GM12891 (cell line): ENCODE measurements around the gene YOD1.

Experiments used
- DNase-seq: peaks from one replicate; pipeline ENCODE4 v3.0.0; 2011; ENCODE audit warnings: low spot score; ENCODE audit not compliant: insufficient read length
- FAIRE-seq: peaks from 2 replicates; lab custom pipeline; 2011; peaks lifted over from hg19 to GRCh38; lab: Jason Lieb, UNC
- PAX5 ChIP-seq: IDR thresholded peaks from 2 replicates; pipeline ENCODE4 v1.6.1; 2011; ENCODE audit warnings: low read length, moderate library complexity, mild to moderate bottlenecking; ENCODE audit not compliant: insufficient read depth, severe bottlenecking
- POLR2A ChIP-seq: IDR thresholded peaks from 2 replicates; pipeline ENCODE4 v1.6.1; 2011; ENCODE audit warnings: low read depth, low read length, control low read depth
- POLR2AphosphoS5 ChIP-seq: IDR thresholded peaks from 2 replicates; pipeline ENCODE4 v1.6.1; 2011; ENCODE audit warnings: low read depth, low read length, control low read depth
- POU2F2 ChIP-seq: IDR thresholded peaks from 2 replicates; pipeline ENCODE4 v1.6.1; 2011; ENCODE audit warnings: low read depth, mild to moderate bottlenecking, control low read depth, low read length, moderate library complexity
- SPI1 ChIP-seq: IDR thresholded peaks from 2 replicates; pipeline ENCODE4 v1.6.1; 2011; ENCODE audit warnings: low read depth, low read length, control low read depth
- TAF1 ChIP-seq: IDR thresholded peaks from 2 replicates; pipeline ENCODE4 v1.6.1; 2011; ENCODE audit warnings: low read depth, low read length, control low read depth

YOD1 gene

DNA sequence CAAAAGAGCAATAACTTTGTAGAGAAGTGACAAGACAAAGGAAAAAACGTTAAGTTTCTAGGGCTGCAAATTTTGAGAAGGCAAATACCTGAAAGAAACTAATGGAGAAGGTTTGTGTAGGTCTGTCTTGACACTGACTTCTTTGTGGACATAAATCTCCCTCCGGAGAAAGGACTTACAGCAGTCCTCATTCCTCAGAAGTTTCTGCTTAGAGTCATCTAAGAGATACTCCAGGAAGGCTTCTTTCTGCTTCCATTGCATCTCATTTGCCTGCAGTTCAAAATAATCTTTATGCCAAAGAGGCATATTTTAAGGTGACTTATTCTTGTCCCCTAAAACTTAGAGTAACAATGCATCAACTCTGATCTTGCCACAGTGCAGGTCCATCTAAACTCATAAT lies 33.2 kb upstream of the YOD1 start:
- FAIRE-seq = no peak
- TF ChIP-seq TAF1 (no peak), PAX5 (no peak), SPI1 (no peak), POU2F2 (no peak), POLR2AphosphoS5 (no peak), POLR2A (no peak)
- no peak for DNase-seq

DNA sequence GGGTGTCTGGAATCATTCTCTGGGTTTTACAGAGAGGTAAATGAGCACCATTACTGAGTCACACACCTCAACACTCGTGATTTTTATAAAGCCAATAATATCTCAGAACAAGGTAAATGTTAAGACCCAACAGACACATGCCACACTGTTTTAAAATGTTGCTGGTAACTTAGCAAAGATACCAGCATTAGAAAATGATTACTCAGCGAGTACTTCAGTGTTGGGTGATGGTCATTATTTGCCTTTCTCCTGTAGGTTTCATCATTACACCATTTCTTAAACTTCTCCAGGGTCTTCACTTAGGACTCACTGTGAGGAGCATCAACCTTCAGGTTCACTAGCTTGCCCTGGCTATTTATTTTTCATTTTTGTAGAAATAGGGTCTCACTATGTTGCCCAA lies 30.8 kb upstream of the YOD1 start:
- FAIRE-seq = no peak
- TF ChIP-seq POLR2AphosphoS5 (no peak), SPI1 (no peak), POLR2A (no peak), TAF1 (no peak), POU2F2 (no peak), PAX5 (no peak)
- DNase-seq = no peak

DNA sequence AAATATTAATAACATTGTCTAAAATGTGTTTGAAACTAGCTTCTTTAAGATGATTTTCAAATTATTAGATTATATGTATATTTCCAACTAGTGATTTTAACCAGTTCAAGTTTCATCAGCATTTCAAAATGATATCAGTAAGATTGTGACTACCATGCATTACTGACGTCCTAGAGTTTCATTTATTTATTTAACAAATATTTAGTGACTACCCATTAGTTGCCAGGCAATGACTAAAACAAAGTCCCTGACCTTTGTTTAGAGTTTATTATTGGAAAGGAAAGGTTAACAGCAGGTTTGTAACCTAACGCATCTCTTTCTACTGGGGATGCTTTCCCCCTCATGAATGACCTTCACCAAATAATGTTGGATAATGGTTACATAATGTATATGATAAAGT lies 30.1 kb upstream of the YOD1 start:
- FAIRE-seq = no peak
- no peak for DNase-seq
- TF ChIP-seq POLR2AphosphoS5 (no peak), SPI1 (no peak)

GRCh38 chr1:207079706-207080241 lies 28.8 kb upstream of the YOD1 start:
- DNase-seq (no peak), FAIRE-seq (no peak)
- TF ChIP-seq PAX5 (no peak), POLR2AphosphoS5 (no peak), POLR2A (no peak), TAF1 (no peak), SPI1 (no peak), POU2F2 (no peak)

- no peak for DNase-seq
- peak; percentile 48 for FAIRE-seq
- TF ChIP-seq PAX5 (no peak), POU2F2 (no peak), SPI1 (no peak), POLR2A (no peak), TAF1 (no peak), POLR2AphosphoS5 (no peak)
Observed at GRCh38 chr1:207078578-207079132, 27.6 kb upstream of the YOD1 start.

DNA sequence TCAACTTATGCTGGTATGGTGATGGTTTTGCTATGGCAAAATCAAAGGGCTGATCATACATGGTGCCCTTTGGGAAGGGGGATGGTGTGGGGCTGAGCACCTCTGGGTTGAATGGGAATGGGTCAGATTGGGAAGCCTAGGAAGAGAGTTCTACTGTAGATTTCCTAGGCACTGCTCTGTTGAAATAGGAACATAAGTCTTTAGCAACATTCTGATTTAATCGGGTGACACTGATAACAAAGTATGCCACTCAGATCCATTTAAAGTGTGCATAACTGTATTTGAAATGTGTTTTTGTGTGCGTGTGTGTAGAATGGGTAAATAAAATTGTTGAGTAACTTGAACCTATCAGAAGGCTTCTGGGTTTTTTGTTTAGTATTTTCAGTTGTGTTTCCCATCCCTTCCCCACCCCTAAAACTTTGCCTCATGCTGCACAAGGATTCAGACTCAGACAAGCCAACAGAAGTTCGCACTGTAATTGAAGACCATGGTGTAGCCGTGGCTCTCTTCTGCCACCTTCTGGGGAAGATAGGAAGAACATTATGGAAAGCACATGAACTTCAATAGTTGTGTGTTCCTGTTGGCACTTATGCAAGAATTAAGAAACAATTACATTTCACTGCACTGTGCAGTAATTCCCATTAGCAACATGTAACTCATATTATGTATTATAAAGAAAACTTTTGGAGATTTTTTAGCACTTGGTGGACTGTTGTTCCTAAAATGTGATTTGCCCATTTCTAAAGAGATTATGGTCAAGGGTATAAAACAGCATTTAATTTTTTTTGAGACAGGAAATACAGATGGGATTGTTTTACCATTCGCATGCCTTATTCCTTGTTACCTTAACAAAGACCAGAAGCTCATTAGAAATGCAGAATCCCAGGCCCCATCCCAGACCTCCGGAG lies 26.7 kb upstream of the YOD1 start:
- DNase-seq (no peak), FAIRE-seq (peak; percentile 94)
- no peak for TF ChIP-seq PAX5
- no peak for TF ChIP-seq TAF1
- TF ChIP-seq POLR2AphosphoS5 = no peak

DNA sequence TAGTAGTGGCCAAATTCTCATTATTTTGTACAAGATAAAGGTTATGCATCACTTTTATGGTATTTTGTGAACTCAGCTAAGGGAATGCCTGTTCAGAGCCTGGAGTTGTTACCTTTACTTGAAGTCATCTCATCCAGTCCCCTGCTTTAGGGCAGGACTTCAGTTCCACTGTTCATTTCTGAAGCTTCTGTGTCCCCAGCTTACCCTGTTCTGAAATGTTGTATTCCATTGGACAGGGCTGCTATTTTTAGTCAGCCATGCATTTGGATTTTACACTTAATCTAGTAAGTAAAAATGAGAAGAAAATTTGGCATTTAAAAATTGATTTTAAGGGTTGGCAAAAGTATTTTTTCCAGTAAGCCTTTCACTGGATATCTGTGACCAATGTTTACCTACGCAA lies 26.0 kb upstream of the YOD1 start:
- DNase-seq = no peak
- no peak for FAIRE-seq
- no peak for TF ChIP-seq SPI1
- TF ChIP-seq POLR2AphosphoS5 = no peak
- no peak for TF ChIP-seq POU2F2
- TF ChIP-seq POLR2A = no peak
- TF ChIP-seq TAF1 = no peak
- TF ChIP-seq PAX5 = no peak

GRCh38 chr1:207076181-207076955 lies 25.4 kb upstream of the YOD1 start:
- no peak for TF ChIP-seq POLR2A
- DNase-seq (no peak), FAIRE-seq (no peak)

DNA sequence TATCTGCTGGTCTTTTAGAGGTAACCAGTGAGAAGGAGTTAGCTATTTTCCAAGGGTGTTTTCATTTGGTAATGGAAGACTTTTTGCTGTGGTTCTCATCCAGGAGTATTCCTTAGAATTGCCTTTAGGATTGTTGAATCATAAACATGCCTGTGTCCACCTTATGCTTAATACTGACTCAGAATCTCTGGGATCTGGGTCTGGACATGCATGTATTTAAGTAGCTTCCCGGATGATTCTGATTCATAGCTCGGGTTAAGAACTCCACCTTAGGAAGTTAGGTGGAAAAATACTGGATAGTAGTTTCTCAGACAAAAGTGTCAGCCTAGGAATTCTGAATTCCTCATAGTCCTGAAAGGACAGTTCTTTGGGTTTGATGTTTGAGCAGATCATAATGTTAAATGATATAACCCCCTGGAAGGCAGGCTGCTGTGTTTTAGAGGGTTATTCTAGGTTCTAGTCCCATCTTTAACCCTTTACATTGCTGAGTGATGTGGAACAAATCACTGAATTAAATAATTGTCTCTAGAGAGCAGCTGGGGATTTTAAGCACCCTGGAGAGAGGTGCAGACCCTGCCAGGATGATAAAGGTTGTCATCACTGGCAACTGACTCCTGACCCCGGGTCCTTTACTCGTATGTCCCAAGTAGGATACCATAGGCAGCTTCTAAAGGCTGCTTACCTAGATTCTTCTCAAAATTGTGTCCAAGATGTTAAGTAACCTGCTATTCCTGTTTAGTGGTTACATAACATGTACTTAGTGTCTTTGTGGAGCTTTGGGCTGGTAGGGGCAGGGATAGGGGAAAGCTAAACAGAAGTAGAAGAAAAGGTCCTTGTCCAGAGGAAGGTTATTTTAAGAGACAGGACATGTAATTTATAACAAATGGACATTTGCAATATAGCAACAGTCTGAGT lies 23.2 kb upstream of the YOD1 start:
- DNase-seq (no peak), FAIRE-seq (no peak)
- no peak for TF ChIP-seq POU2F2
- no peak for TF ChIP-seq TAF1
- TF ChIP-seq POLR2AphosphoS5 = no peak
- no peak for TF ChIP-seq SPI1
- no peak for TF ChIP-seq PAX5
- TF ChIP-seq POLR2A = no peak
